ENCODE data around the gene XYLT2. TPM values are rescaled to one million over a fixed set of nuclear protein-coding genes. Genes with fewer than 3 reads are reported as not detected.

The XYLT2 gene
- total RNA-seq = 55.4 and 76.3 TPM in 2 replicates

GRCh38 chr17:50345432-50346312 lies at the start of gene XYLT2:
Gene XYLT2 (plus strand): TSS chr17:50346126. CDS start chr17:50346141, 15 bp downstream.

GRCh38 chr17:50372758-50373556 lies 27.0 kb downstream of the XYLT2 start, which contains the start of the genes EME1 and MRPL27:
Gene EME1 (plus strand): TSS chr17:50373229. CDS start chr17:50375209, 1,980 bp downstream.
Gene MRPL27 (minus strand): TSS chr17:50373184. CDS start chr17:50373170, 14 bp downstream.

GRCh38 chr17:50397111-50397918 lies 51.4 kb downstream of the XYLT2 start, which contains the start of gene LRRC59:
Gene LRRC59 (minus strand): TSS chr17:50397523. CDS start chr17:50397317, 206 bp downstream.

Other genes starting within 250 kb of the XYLT2 start
- gene SAMD14, start 216.0 kb upstream of the XYLT2 start, total RNA-seq = 0.87 and 2.2 TPM in 2 replicates
- gene PPP1R9B, start 195.4 kb upstream of the XYLT2 start, total RNA-seq = 34.6 and 58.7 TPM in 2 replicates
- gene SGCA, start 180.1 kb upstream of the XYLT2 start, total RNA-seq = 0.73 and 3.3 TPM in 2 replicates
- 1,022 and 2,022 TPM in 2 replicates for gene COL1A1, start 144.5 kb upstream of the XYLT2 start, total RNA-seq
- under 0.01 TPM in 2 replicates for gene TMEM92, start 71.7 kb upstream of the XYLT2 start, total RNA-seq
- 28.4 and 76.8 TPM in 2 replicates for gene MRPL27, start 27.1 kb downstream of the XYLT2 start, total RNA-seq
- gene EME1, start 27.1 kb downstream of the XYLT2 start, total RNA-seq = 0.33 and 10.9 TPM in 2 replicates
- 142 and 176 TPM in 2 replicates for gene LRRC59, start 51.4 kb downstream of the XYLT2 start, total RNA-seq
- 27.6 and 62.0 TPM in 2 replicates for gene ACSF2, start 80.1 kb downstream of the XYLT2 start, total RNA-seq
- not detected in 2 replicates for gene CHAD, start 122.8 kb downstream of the XYLT2 start, total RNA-seq
- gene RSAD1, start 132.7 kb downstream of the XYLT2 start, total RNA-seq = 20.5 and 24.0 TPM in 2 replicates
- 1.5 and 2.8 TPM in 2 replicates for gene MYCBPAP, start 162.3 kb downstream of the XYLT2 start, total RNA-seq
- under 0.01 TPM in 1 of 2 replicates, not detected in the other for gene EPN3, start 186.6 kb downstream of the XYLT2 start, total RNA-seq
- gene SPATA20, start 201.0 kb downstream of the XYLT2 start, total RNA-seq = 90.5 and 141 TPM in 2 replicates
- gene CACNA1G, start 214.6 kb downstream of the XYLT2 start, total RNA-seq = 0.87 and 1.7 TPM in 2 replicates

Data from smooth muscle cell of trachea (primary cell).